Transverse colon (tissue), 4 donors: ENCODE results near the gene CDH15.

Experiments
- EP300 ChIP-seq: sonication (generic); formaldehyde crosslinking; IDR thresholded peaks from one replicate; pipeline ENCODE4 v1.6.1; 2017; ENCODE audit warnings: antibody characterized with exemption, low read depth
- POLR2A ChIP-seq: fragments of 450-650 bp; IDR thresholded peaks from one replicate; pipeline ENCODE4 v1.6.1; 2016; ENCODE audit warnings: antibody characterized with exemption, mild to moderate bottlenecking, moderate library complexity
- POLR2AphosphoS5 ChIP-seq, 3 donors: sonication (generic); formaldehyde crosslinking; IDR thresholded peaks; one replicate each; pipeline ENCODE4 v1.6.1; 2016; ENCODE audit warnings: antibody characterized with exemption in 3 of 3
- TF ChIP-seq, protein P1 (sequence below), 5 experiments: fragments of 200-600 bp in 3 of 5; fragments of 450-650 bp in 2 of 5; sonication (generic) in 3 of 5; IDR thresholded peaks; 1 replicate in 2 of 5; 2 replicates in 3 of 5; pipeline ENCODE4 v1.5.1; 2016 to 2017; ENCODE audit warnings: antibody characterized with exemption in 5 of 5, inconsistent platforms in 3 of 5, mild to moderate bottlenecking in 2 of 5, moderate library complexity in 1 of 5

GRCh38 chr16:89184933-89185794 lies 13.6 kb downstream of the CDH15 start:
- TF ChIP-seq, protein P1, sequence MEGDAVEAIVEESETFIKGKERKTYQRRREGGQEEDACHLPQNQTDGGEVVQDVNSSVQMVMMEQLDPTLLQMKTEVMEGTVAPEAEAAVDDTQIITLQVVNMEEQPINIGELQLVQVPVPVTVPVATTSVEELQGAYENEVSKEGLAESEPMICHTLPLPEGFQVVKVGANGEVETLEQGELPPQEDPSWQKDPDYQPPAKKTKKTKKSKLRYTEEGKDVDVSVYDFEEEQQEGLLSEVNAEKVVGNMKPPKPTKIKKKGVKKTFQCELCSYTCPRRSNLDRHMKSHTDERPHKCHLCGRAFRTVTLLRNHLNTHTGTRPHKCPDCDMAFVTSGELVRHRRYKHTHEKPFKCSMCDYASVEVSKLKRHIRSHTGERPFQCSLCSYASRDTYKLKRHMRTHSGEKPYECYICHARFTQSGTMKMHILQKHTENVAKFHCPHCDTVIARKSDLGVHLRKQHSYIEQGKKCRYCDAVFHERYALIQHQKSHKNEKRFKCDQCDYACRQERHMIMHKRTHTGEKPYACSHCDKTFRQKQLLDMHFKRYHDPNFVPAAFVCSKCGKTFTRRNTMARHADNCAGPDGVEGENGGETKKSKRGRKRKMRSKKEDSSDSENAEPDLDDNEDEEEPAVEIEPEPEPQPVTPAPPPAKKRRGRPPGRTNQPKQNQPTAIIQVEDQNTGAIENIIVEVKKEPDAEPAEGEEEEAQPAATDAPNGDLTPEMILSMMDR (IDR thresholded peaks at IDR 0.05): no peak
- TF ChIP-seq POLR2A: no peak
- TF ChIP-seq EP300: no peak
- no peak for TF ChIP-seq POLR2AphosphoS5 (IDR thresholded peaks at IDR 0.05)
